Measurements from ENCODE around the gene CRYGB.

The CRYGB gene

GRCh38 chr2:208146006-208146405 lies at the start of gene CRYGB:
Gene CRYGB, minus strand, starts transcription at chr2:208146158. Its CDS starts 38 bp downstream, at chr2:208146120.
- no peak for DNase-seq (ENCODE audit: low spot score)

DNA sequence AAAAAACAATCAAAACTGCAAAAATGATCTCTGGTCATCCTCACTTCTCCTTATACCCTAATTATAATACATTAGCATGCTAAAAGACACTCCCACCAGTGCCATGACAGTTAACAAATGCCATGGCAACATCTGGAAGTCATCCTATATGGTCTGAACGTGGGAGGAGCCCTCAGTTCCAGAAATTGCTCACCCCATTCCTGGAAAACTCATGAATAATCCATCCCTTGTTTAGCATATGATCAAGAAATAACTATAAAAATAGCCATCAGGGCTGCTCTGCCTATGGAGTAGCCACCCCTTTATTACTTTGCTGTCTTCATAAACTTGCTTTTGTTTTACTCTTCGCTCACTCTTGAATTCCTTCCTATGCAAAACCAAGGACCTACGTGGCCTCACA lies 49.6 kb upstream of the CRYGB start:
- no peak for DNase-seq (ENCODE audit: low spot score)

DNA sequence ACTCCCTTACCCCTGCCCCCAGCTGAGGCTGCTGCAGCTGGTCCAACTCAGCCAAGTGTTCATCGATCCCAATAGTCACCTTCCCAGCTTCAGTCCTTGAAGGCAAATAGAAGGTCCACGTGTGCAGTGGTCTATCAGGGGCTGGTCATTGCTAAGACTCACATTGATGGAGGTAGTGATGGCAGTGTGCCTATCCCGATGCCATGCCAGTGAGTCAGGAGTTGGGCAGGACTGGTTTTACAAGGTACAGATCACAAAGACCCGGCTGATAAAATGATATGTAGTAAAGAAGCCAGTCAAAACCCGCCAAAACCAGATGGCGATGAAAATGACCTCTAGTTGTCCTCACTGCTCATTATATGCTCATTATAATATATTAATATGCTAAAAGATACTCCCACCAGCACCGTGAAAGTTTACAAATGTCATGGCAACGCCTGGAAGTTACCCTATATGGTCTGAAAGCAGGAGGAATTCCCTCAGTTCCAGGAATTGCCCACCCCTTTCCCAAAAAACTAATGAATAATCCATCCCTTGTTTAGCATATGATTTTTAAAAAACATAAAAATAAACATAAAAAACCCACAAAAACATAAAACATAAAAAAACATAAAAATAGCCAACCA lies 46.8 kb upstream of the CRYGB start:
- no peak for DNase-seq (ENCODE audit: low spot score)

GRCh38 chr2:208189810-208190503 lies 44.0 kb upstream of the CRYGB start, which contains the start of gene C2orf80:
Gene C2orf80, minus strand, starts transcription at chr2:208190030. Its CDS starts 3,044 bp downstream, at chr2:208186986.
- no peak for DNase-seq (ENCODE audit: low spot score)

DNA sequence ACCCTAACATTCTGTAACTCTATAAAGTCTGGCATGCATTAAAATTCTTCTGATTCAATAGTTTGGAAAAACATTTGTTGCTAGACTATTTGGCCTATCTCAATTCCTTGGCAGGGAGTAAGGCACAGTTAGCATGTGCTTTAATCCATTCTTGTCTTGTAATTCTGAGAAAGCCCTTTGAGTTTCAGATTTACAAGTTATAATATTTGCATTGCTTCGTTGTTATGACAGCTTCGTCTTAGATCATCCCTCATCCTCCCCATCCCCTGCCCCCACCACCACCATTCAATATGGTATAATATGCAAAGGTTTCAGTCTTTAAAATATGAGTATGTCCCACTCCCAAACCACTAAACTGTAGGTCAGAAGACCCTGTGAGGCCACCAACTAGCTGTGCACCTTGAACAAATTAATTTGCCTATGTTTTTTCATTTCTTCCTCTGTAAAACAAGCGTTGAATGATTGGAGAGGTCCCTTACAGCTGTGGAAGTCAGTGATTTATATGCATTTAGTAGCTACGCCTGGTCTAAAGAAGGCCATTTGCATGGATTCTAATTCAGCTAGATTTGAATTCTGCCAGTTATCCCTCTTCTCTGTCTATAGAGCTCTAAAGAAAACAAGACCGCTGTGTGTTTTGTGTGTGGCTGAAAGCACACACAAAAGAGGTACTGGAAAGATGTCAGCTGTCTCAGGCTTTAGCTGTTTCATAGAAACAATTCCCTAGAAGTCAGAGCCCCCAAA lies 43.3 kb upstream of the CRYGB start:
- no peak for DNase-seq (ENCODE audit: low spot score)

DNA sequence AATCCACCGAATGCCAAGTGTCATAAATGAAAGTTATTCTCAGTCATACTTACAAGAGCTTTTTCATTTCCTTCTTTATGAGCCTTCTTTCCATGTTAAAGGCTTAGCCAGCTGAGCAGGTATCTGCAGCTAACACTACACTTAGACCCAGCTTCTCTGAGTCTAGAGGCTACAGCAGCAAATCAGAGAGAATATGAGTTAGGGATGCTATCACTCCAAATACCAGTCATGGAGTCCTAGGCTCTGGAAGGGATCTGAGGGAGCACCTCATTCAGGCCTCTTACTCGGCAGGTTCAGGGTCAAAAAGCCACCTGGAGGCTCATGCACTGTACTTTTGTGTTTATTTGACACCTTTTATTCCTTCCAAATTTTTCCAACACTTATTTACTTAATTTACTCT lies 40.9 kb upstream of the CRYGB start:
- no peak for DNase-seq (ENCODE audit: low spot score)

DNA sequence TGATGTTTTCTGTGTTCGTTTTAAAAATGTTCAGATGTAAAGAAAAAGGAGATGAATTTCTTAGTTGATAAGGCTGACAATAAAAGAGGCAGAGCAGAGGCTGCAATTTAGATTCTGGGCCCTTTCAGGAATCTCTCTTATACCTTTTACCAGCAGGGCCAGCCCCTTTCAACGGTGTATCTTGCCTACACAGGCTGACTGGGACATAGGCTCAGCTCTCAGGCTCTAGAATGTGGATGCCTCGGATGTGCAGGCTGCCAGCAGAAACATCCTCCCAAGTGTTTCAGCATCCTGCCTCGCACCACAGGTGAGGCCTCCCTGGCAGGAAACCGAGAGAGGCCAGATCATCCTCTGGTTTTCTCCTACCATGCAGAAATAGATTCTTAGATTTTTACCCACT lies 40.5 kb upstream of the CRYGB start:
- no peak for DNase-seq (ENCODE audit: low spot score)

- DNase-seq (ENCODE audit: low spot score), result no peak
Measured at GRCh38 chr2:208183972-208184705, 38.2 kb upstream of the CRYGB start.

GRCh38 chr2:208183526-208183925 lies 37.6 kb upstream of the CRYGB start:
- no peak for DNase-seq (ENCODE audit: low spot score)

DNA sequence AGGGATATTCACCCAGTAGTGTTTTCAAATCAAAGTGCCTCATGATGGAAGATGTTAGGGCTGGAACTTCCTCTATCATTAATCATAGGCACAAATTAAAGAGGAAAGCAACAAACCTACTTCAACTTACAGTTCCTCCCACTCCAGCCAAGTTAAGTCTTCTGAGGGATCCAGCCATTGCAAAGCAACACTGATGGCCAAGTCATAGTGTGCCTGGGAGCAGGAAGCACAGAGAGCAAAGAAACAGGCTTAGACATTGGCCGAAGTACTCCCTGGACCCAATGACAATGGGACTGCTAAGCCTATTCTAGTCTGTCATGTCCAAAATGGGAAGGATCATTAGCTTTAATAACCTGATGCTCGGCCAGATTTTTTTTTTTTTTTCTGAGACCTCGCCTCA lies 36.9 kb upstream of the CRYGB start:
- DNase-seq (ENCODE audit: low spot score), result no peak

GRCh38 chr2:208179028-208179609 lies 33.2 kb upstream of the CRYGB start:
- DNase-seq (ENCODE audit: low spot score), result no peak

- no peak for DNase-seq (ENCODE audit: low spot score)
Measured at GRCh38 chr2:208175840-208176153, 29.8 kb upstream of the CRYGB start.

DNA sequence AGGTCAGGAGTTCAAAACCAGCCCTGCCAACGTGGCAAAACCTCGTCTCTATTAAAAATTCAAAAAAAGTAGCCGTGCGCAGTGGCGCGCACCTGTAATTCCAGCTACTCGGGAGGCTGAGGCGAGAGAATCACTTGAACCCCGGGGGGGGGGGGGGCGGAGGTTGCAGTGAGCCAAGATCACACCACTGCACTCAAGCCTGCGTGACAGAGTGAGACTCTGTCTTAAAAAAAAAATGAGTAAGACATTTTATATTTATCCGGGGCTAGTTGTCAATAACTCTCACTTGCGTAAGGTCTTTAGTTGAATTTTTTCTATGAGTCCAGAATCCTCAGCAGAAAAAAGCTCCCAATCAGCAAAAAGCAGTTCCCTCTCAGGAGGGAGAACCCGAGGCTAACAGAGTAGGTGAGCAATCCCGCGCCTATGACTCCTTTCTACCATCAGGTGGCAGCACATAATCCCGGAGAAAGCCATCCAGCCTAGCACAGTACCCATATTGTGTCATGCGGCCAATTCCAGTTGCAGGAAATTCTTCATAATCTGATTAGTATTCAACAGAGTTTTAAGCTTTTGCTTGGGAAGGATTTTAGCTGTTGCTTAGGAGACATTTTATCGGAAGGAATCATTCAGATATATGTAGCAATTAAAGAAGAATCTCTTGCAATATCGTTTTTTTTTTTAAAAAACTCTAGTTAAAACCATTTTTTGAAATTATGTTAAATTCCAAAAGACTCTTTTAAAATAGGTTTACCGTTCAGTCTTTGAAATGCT lies 29.3 kb upstream of the CRYGB start:
- DNase-seq (ENCODE audit: low spot score), result peak; percentile 84

GRCh38 chr2:208174144-208174543 lies 28.2 kb upstream of the CRYGB start:
- DNase-seq (ENCODE audit: low spot score), result no peak

DNA sequence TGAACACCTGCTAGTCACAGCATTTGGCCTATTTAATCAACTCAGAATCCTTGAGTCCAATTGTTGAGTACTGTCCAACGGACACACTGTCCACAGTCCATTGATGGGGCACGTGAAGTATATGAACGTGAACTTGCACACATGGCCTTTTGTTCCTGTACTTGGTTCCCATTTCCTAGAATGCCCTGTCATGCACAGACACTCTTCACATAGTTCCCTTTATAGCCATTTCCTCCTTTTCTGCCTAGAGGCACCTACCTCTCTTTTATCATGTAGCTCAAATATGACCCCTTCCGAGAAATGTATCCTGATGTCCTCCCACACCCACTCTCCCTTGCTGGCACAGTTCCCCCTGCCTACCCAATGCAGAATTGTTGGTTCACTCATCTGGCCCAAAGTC lies 26.2 kb upstream of the CRYGB start:
- no peak for DNase-seq (ENCODE audit: low spot score)

GRCh38 chr2:208164951-208165755 lies 19.2 kb upstream of the CRYGB start:
- no peak for DNase-seq (ENCODE audit: low spot score)

GRCh38 chr2:208163489-208163888 lies 17.5 kb upstream of the CRYGB start, which contains the start of gene CRYGA:
Gene CRYGA, minus strand, starts transcription at chr2:208163589. Its CDS starts 33 bp downstream, at chr2:208163556.
- DNase-seq (ENCODE audit: low spot score), result no peak

DNA sequence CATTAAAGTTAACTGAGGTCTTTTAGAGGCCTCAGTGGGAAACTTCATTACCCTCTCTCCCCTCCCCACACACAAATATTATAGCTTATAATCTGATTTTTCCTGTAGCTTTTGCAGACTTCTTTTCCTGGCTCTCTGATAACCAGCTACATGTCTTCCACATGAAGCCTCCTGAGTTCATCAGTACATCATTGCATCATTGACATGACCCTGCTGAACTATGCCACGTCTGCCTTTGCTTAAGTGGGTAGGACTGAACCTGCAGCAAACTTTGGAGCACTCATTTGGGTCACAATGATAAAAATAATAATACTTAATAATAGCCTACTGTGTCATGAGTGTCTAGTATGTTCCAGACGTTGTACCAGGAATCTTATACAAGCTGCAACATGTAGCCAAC lies 10.5 kb upstream of the CRYGB start:
- no peak for DNase-seq (ENCODE audit: low spot score)

- no peak for DNase-seq (ENCODE audit: low spot score)
Measured at GRCh38 chr2:208153156-208153555, 7.2 kb upstream of the CRYGB start.

GRCh38 chr2:208150956-208151355 lies 5.0 kb upstream of the CRYGB start:
- no peak for DNase-seq (ENCODE audit: low spot score)

All from globus pallidus (tissue), 1 donor.